SU-DHL-6 (cell line): ENCODE data around the gene MTIF2.
"Not testable (repeated sequence)": the region's sequence is repeated elsewhere in the genome, so short reads cannot be mapped to it uniquely, and the experiment has no call there.

Experiments
- H2AFZ ChIP-seq: fragments of 200-600 bp; sonication (generic); 2 replicates; pipeline ENCODE4 v1.6.1; 2014; ENCODE audit warnings: low read depth, mild to moderate bottlenecking, moderate library complexity, mixed read lengths, antibody characterized with exemption, low read length; ENCODE audit not compliant: severe bottlenecking
- H3F3A ChIP-seq: fragments of 200-600 bp; shearing (Covaris generic); 2 replicates; pipeline ENCODE4 v1.6.0; 2016; ENCODE audit warnings: antibody characterized with exemption, mild to moderate bottlenecking; ENCODE audit not compliant: insufficient read depth
- H3K27ac ChIP-seq: fragments of 200-600 bp; sonication (generic); 2 replicates; pipeline ENCODE4 v1.5.1; 2016; ENCODE audit warnings: low read depth, mild to moderate bottlenecking, low read length, moderate library complexity, mixed read lengths
- H3K27me3 ChIP-seq: fragments of 200-600 bp; sonication (generic), shearing (Covaris generic); 2 replicates; pipeline ENCODE4 v1.6.0; 2014; ENCODE audit warnings: mild to moderate bottlenecking, low read length
- H3K36me3 ChIP-seq: fragments of 200-600 bp; sonication (generic); 2 replicates; pipeline ENCODE4 v1.6.1; 2014; ENCODE audit warnings: mild to moderate bottlenecking, low read length, mixed read lengths
- H3K4me2 ChIP-seq: fragments of 300-600, 200-600 bp; shearing (Covaris generic), sonication (generic); 2 replicates; pipeline ENCODE4 v1.6.0; 2014; ENCODE audit warnings: low read length, low read depth, mild to moderate bottlenecking; ENCODE audit not compliant: poor library complexity, severe bottlenecking
- H3K4me3 ChIP-seq: fragments of 200-600 bp; sonication (generic); 2 replicates; pipeline ENCODE4 v1.5.1; 2014; ENCODE audit warnings: antibody characterized with exemption, low read length, mild to moderate bottlenecking, mixed read lengths; ENCODE audit not compliant: insufficient read depth, poor library complexity, severe bottlenecking
- H3K79me2 ChIP-seq: fragments of 200-600 bp; sonication (generic); 2 replicates; pipeline ENCODE4 v1.6.1; 2014; ENCODE audit warnings: mild to moderate bottlenecking, low read length, moderate library complexity; ENCODE audit not compliant: insufficient read depth
- H3K9ac ChIP-seq: fragments of 200-600 bp; sonication (generic); 2 replicates; pipeline ENCODE4 v1.7.0; 2014; ENCODE audit warnings: mild to moderate bottlenecking, low read length
- H3K9me2 ChIP-seq: fragments of 200-600 bp; sonication (generic); replicated peaks from 2 replicates; pipeline ENCODE4 v1.6.1; 2014; ENCODE audit warnings: low read length; ENCODE audit not compliant: insufficient read depth
- H3K9me3 ChIP-seq: fragments of 200-600 bp; sonication (generic); 2 replicates; pipeline ENCODE4 v1.6.1; 2014; ENCODE audit warnings: low read length, mixed read lengths; ENCODE audit not compliant: insufficient read depth
- H4K20me1 ChIP-seq: fragments of 200-600 bp; sonication (generic); 2 replicates; pipeline ENCODE4 v1.6.1; 2014; ENCODE audit warnings: low read depth, mild to moderate bottlenecking, antibody characterized with exemption, low read length, moderate library complexity, mixed read lengths
- EZH2phosphoT487 ChIP-seq: fragments of 200-600 bp; sonication (generic), shearing (Covaris generic); conservative IDR thresholded peaks from 2 replicates; pipeline ENCODE4 v1.6.1; 2018; ENCODE audit warnings: mild to moderate bottlenecking, antibody characterized with exemption, low read length, moderate library complexity, mixed read lengths
- TF ChIP-seq, protein P1 (sequence below): fragments of 200-600 bp; sonication (generic); IDR thresholded peaks from one replicate; pipeline ENCODE4 v1.5.1; 2017; ENCODE audit warnings: antibody characterized with exemption, mild to moderate bottlenecking, low read length, moderate library complexity; ENCODE audit not compliant: insufficient read depth, poor library complexity, severe bottlenecking

Gene MTIF2

DNA sequence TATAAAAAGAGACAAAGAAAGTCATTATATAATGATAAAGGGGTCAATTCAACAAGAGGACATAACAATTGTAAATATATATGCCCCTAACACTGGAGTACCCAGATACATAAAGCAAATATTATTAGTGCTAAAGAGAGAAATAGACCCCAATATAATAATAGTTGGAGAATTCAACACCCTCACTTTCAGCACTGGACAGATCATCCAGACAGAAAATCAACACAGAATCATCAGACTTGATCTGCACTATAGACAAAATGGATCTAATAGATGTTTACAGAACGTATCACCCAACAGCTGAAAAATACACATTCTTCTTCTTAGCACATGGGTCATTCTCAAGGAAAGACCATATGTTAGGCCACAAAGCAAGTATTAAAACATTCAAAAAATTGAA is 68.6 kb downstream of the MTIF2 start:
- Histone ChIP-seq H3K27ac (no peak overlapping the region), H4K20me1 (no peaks in the 10 kb centered on the region), H3K9me2 (no peaks in the 10 kb centered on the region), H3K79me2 (no peaks in the 10 kb centered on the region), H3F3A (no peaks in the 10 kb centered on the region), H3K27me3 (no peaks in the 10 kb centered on the region), H3K9me3 (no peaks in the 10 kb centered on the region), H2AFZ (no peak overlapping the region), H3K4me2 (no peak overlapping the region), H3K9ac (no peak overlapping the region), H3K4me3 (no peak overlapping the region), H3K36me3 (peaks cover 8% of the 10 kb centered on the region)
- TF ChIP-seq, protein P1, sequence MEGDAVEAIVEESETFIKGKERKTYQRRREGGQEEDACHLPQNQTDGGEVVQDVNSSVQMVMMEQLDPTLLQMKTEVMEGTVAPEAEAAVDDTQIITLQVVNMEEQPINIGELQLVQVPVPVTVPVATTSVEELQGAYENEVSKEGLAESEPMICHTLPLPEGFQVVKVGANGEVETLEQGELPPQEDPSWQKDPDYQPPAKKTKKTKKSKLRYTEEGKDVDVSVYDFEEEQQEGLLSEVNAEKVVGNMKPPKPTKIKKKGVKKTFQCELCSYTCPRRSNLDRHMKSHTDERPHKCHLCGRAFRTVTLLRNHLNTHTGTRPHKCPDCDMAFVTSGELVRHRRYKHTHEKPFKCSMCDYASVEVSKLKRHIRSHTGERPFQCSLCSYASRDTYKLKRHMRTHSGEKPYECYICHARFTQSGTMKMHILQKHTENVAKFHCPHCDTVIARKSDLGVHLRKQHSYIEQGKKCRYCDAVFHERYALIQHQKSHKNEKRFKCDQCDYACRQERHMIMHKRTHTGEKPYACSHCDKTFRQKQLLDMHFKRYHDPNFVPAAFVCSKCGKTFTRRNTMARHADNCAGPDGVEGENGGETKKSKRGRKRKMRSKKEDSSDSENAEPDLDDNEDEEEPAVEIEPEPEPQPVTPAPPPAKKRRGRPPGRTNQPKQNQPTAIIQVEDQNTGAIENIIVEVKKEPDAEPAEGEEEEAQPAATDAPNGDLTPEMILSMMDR, result no peak
- no peak for TF ChIP-seq EZH2phosphoT487

DNA sequence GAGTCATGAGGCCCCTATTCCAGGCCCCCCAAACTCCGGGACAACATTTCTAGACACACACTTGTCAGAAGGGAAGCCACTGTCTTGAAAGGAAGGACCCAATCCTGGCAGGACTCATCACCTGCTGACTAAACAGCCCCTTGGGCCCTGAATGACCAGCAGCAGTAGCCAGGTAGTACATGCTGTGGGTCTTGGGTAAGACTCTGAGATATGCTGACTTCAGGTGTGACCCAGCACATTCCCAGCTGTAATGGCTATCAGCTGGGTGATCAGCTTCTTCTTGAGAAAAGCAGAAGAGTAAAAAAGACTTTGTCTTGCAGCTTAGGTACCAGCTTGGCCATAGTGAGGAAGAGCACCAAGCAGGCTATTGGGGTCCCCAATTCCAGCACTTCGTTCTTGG is 72.5 kb downstream of the MTIF2 start:
- Histone ChIP-seq H3K36me3 (peaks cover 4% of the 10 kb centered on the region), H3K4me2 (no peak overlapping the region)

DNA sequence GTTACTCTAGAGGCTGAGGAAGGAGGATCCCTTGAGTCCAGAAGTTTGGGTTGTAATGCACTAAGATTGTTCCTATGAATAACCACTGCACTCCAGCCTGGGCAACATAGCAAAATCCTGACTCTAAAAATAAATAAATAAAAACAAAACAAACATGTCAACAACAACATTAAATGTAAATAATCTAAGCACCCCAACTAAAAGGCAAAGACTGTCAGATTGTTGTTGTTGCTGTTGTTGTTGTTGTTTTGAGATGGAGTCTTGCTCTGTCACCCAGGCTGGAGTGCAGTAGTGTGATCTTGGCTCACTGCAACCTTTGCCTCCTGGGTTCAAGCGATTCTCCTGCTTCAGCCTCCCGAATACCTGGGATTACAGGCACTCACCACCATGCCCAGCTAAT is 77.1 kb downstream of the MTIF2 start:
- H4K20me1 ChIP-seq, H3K9ac ChIP-seq, H3K4me3 ChIP-seq, H3K4me2 ChIP-seq, H3K9me2 ChIP-seq, H3K9me3 ChIP-seq, H3K79me2 ChIP-seq, H3K36me3 ChIP-seq, H3F3A ChIP-seq, H3K27ac ChIP-seq, H3K27me3 ChIP-seq, H2AFZ ChIP-seq: not testable (repeated sequence)

More for the DNA sequence above, 72.5 kb downstream of the MTIF2 start:
- H3F3A ChIP-seq, result no peaks in the 10 kb centered on the region
- H3K27me3 ChIP-seq, result no peaks in the 10 kb centered on the region
- H3K9me3 ChIP-seq, result no peaks in the 10 kb centered on the region
- H3K4me3 ChIP-seq, result no peak overlapping the region
- H2AFZ ChIP-seq, result no peak overlapping the region
- no peaks in the 10 kb centered on the region for H4K20me1 ChIP-seq
- H3K9ac ChIP-seq, result no peak overlapping the region
- no peak for TF ChIP-seq EZH2phosphoT487
- TF ChIP-seq, protein P1, result no peak
- no peaks in the 10 kb centered on the region for H3K79me2 ChIP-seq
- H3K27ac ChIP-seq, result no peak overlapping the region
- H3K9me2 ChIP-seq, result no peaks in the 10 kb centered on the region

DNA sequence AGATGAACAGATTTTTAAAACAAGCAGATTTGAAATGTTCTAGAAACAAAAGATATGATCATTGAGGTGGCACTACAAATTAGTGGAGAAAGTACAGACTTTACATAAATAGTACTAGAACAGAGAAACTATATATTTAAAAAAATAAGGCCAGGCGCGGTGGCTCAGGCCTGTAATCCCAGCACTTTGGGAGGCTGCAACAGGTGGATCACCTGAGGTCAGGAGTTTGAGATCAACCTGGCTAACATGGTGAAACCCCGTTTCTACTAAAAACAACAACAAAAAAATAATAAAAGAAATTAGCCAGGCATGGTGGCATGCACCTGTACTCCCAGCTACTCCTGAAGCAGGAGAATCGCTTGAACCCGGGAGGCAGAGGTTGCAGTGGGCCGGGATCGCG is 82.2 kb downstream of the MTIF2 start:
- not testable (repeated sequence) for H3K79me2 ChIP-seq, H3K36me3 ChIP-seq

More for the DNA sequence above, 82.2 kb downstream of the MTIF2 start:
- not testable (repeated sequence) for H4K20me1 ChIP-seq, H3K27me3 ChIP-seq, H3F3A ChIP-seq, H3K9ac ChIP-seq, H3K27ac ChIP-seq, H2AFZ ChIP-seq, H3K9me3 ChIP-seq, H3K9me2 ChIP-seq, H3K4me2 ChIP-seq, H3K4me3 ChIP-seq
